CD4-positive, alpha-beta memory T cell (primary cell): ENCODE measurements around the gene RHO. TPM values are rescaled to one million over a fixed set of nuclear protein-coding genes. Genes with fewer than 3 reads are reported as not detected.

Experiments used
- CTCF ChIA-PET: fragments of 350-600 bp; sonication (Branson Sonifier 250); formaldehyde crosslinking; loops from one replicate; lab custom pipeline; 2021; ENCODE audit warnings: inconsistent platforms; ENCODE audit not compliant: partially characterized antibody; lab: Charles Lee
- POLR2A ChIA-PET: fragments of 350-600 bp; sonication (Branson Sonifier 250); formaldehyde crosslinking; loops from one replicate; lab custom pipeline; 2021; ENCODE audit not compliant: partially characterized antibody; lab: Charles Lee
- DNase-seq, 5 donors: peaks; one replicate each; pipeline versions ENCODE4 v3.0.0 to v3.0.0-alpha.2; 2020 to 2022; ENCODE audit warnings: mixed read lengths in 1 of 5
- H3K27ac ChIP-seq: one replicate; pipeline ENCODE4 v1.7.0; 2013; ENCODE audit warnings: low read depth, low read length
- H3K27me3 ChIP-seq: 2 replicates; pipeline ENCODE4 v1.7.0; 2013; ENCODE audit warnings: mild to moderate bottlenecking, low read length, moderate library complexity; ENCODE audit not compliant: insufficient read depth
- H3K36me3 ChIP-seq: 2 replicates; pipeline ENCODE4 v1.7.0; 2013; ENCODE audit warnings: mild to moderate bottlenecking, low read length, moderate library complexity; ENCODE audit not compliant: insufficient read depth
- H3K4me1 ChIP-seq: 2 replicates; pipeline ENCODE4 v1.7.0; 2013; ENCODE audit warnings: mild to moderate bottlenecking, low read length, moderate library complexity; ENCODE audit not compliant: insufficient read depth
- H3K4me3 ChIP-seq, 2 donors: one replicate each; pipeline ENCODE4 v1.7.0; 2013; ENCODE audit warnings: low read length in 2 of 2, mild to moderate bottlenecking in 1 of 2
- H3K9me3 ChIP-seq, 2 donors: one replicate each; pipeline ENCODE4 v1.7.0; 2013; ENCODE audit warnings: low read length in 2 of 2, control low read depth in 1 of 2; ENCODE audit not compliant: control insufficient read depth in 1 of 2
- H3K27ac Mint-ChIP-seq, 7 donors: one replicate each; pipeline ENCODE4 v1.8.0; 2020 to 2021; ENCODE audit warnings: mixed read lengths in 7 of 7, mild to moderate bottlenecking in 6 of 7, inconsistent platforms in 3 of 7, moderate library complexity in 3 of 7
- H3K27me3 Mint-ChIP-seq, 2 donors: one replicate each; pipeline ENCODE4 v1.8.0; 2020 to 2021; ENCODE audit warnings: mixed read lengths in 2 of 2
- H3K36me3 Mint-ChIP-seq, 2 donors: one replicate each; pipeline ENCODE4 v1.8.0; 2020 to 2021; ENCODE audit warnings: mixed read lengths in 2 of 2, inconsistent platforms in 1 of 2, mild to moderate bottlenecking in 1 of 2
- H3K4me1 Mint-ChIP-seq, 4 donors: one replicate each; pipeline ENCODE4 v1.8.0; 2020 to 2021; ENCODE audit warnings: mixed read lengths in 4 of 4, mild to moderate bottlenecking in 1 of 4
- H3K4me3 Mint-ChIP-seq, 8 donors: one replicate each; pipeline ENCODE4 v1.8.0; 2020 to 2021; ENCODE audit warnings: mixed read lengths in 8 of 8, mild to moderate bottlenecking in 7 of 8, moderate library complexity in 6 of 8, inconsistent platforms in 3 of 8
- H3K9me3 Mint-ChIP-seq, 8 donors: one replicate each; pipeline ENCODE4 v1.8.0; 2020 to 2021; ENCODE audit warnings: mixed read lengths in 8 of 8, mild to moderate bottlenecking in 5 of 8, inconsistent platforms in 3 of 8, moderate library complexity in 1 of 8
- intact Hi-C: fragments of 100-400 bp; cut with micrococcal nuclease; formaldehyde crosslinking; loops from one replicate; pipeline ENCODE4 v1.15.1; 2023
- polyA plus RNA-seq, 2 donors: library from polyadenylated mRNA; unstranded; fragments of 300-500 nt; fragmentation: Illumina TruSeq; gene quantifications; one replicate each; pipeline ENCODE4 v1.2.3, GENCODE V29; 2021
- total RNA-seq, 2 experiments: library from RNA; stranded (reverse); gene quantifications; one replicate each; pipeline ENCODE4 v1.2.3, GENCODE V29; 2021

RHO gene
- total and polyA plus RNA-seq, 4 experiments from 2014 or later: not detected

DNA sequence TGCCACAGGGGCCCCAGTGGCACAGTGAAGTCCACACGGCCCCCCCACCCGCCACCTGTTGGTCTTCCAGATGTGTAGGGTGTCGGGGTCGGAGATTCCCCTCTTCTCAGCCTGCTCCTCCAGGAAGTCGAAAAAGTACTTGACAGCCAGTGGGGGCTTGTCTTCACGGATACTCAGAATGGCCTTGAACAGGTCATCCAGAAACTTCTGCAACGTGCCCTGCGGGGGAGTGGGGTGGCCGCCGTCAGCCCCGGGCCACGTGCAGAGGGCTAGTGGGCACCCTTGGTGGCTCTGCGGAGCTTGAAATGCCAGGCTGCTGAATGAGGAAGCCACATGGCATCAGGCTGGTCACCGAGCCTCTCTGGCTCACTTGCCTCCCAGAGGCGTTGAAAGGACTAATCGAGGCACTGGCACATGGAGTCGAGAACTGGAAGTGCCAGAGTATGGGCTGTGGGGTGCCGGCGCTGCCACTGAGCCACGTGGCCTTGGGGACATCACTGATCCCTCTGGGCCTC, 31.2 kb downstream of the RHO start:
- ChIA-PET POLR2A (interaction anchor here (1.0 to 2.8 kb wide), 2 partner anchors 11 to 17 kb away, joined by 3 to 16 read pairs; no protein-coding TSS in a partner anchor), CTCF (no interaction called here)
- Mint-ChIP-seq H3K27ac (no peak overlapping the region), H3K9me3 (no peaks in the 10 kb centered on the region), H3K4me1 (peaks cover 2 to 17% (median 7%) of the 10 kb centered on the region in 4 donors), H3K4me3 (no peak overlapping the region), H3K36me3 (peaks cover 0 to 5% of the 10 kb centered on the region in 2 donors), H3K27me3 (peaks cover 0 to 1% of the 10 kb centered on the region in 2 donors)
- intact Hi-C loops: loop anchor here (10.0 kb wide), 1 partner anchor 45 kb away; the partner anchor contains the start of gene PLXND1
- no peaks in the 10 kb centered on the region for H3K27me3 ChIP-seq
- H3K27ac ChIP-seq: no peak overlapping the region
- no peaks in the 10 kb centered on the region for H3K9me3 ChIP-seq
- no peaks in the 10 kb centered on the region for H3K36me3 ChIP-seq
- peaks cover under 1% of the 10 kb centered on the region for H3K4me1 ChIP-seq
- DNase-seq: no peak
- no peak overlapping the region for H3K4me3 ChIP-seq

GRCh38 chr3:129560269-129560787, 31.9 kb downstream of the RHO start:
- Histone ChIP-seq H3K27ac (no peak overlapping the region), H3K4me3 (no peak overlapping the region), H3K4me1 (no peaks in the 10 kb centered on the region), H3K36me3 (no peaks in the 10 kb centered on the region), H3K27me3 (no peaks in the 10 kb centered on the region), H3K9me3 (no peaks in the 10 kb centered on the region)
- CTCF ChIA-PET: no interaction called here
- peak overlapping the region in 4 of 7 donors; percentile 1 to 86 (median 40) for H3K27ac Mint-ChIP-seq
- no peak overlapping the region for H3K4me3 Mint-ChIP-seq
- peaks cover 2 to 13% (median 4%) of the 10 kb centered on the region in 4 donors for H3K4me1 Mint-ChIP-seq
- H3K27me3 Mint-ChIP-seq: peaks cover 0 to 1% of the 10 kb centered on the region in 2 donors
- DNase-seq: no peak
- peaks cover 0 to 5% of the 10 kb centered on the region in 2 donors for H3K36me3 Mint-ChIP-seq
- intact Hi-C loops: no loop called here
- no peaks in the 10 kb centered on the region for H3K9me3 Mint-ChIP-seq
- POLR2A ChIA-PET: interaction anchor here (2.1 kb wide), 1 partner anchor 45 kb away, joined by 5 read pairs; no protein-coding TSS in a partner anchor

DNA sequence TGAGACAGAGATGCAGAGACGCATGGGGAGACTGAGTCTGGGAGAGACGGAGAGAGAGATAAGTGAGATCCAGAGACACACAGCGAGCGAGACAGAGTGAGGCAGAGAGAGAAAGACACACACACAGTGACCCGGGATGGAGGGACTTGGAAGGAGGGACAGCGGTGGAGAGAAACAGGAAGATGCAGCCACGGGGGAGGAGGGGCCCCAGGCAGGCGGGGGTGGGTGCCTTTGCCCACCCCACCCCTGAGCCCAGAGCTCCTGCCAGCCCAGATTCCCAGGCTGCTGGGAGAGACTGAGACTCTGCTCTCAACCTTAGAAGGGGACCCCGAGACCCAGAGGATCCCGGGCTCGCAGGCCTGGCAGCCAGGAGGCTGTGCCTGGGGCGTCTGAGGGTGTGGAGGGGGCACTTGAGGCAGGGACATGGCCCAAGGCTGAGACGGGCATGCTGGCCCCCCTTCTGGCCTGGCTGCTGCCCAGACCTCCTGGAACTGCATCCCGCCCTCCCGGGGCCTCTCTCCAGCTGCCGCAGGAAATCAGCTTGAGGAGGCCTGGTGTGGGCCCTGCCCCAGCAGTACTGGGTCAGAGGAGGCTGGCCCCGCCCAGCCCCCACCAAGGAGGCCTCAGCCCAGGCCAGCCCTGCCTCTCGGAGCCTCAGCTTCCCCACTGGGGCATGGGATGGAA, 32.6 kb downstream of the RHO start:
- Histone ChIP-seq H3K27ac (no peak overlapping the region), H3K27me3 (no peaks in the 10 kb centered on the region), H3K9me3 (no peaks in the 10 kb centered on the region), H3K4me1 (no peaks in the 10 kb centered on the region), H3K4me3 (no peak overlapping the region), H3K36me3 (no peaks in the 10 kb centered on the region)
- intact Hi-C loops: no loop called here
- CTCF ChIA-PET: no interaction called here
- Mint-ChIP-seq H3K4me1 (peaks cover 2 to 13% (median 4%) of the 10 kb centered on the region in 4 donors), H3K27me3 (peaks cover 0 to 1% of the 10 kb centered on the region in 2 donors), H3K4me3 (peak overlapping the region in 1 of 8 donors; percentile 48), H3K27ac (peak overlapping the region in 3 of 7 donors; percentile 1 to 86 (median 72)), H3K9me3 (no peaks in the 10 kb centered on the region), H3K36me3 (peaks cover 0 to 5% of the 10 kb centered on the region in 2 donors)
- DNase-seq: no peak
- POLR2A ChIA-PET: interaction anchor here (1.3 to 2.1 kb wide), 2 partner anchors 16 to 45 kb away, joined by 5 read pairs; no protein-coding TSS in a partner anchor

DNA sequence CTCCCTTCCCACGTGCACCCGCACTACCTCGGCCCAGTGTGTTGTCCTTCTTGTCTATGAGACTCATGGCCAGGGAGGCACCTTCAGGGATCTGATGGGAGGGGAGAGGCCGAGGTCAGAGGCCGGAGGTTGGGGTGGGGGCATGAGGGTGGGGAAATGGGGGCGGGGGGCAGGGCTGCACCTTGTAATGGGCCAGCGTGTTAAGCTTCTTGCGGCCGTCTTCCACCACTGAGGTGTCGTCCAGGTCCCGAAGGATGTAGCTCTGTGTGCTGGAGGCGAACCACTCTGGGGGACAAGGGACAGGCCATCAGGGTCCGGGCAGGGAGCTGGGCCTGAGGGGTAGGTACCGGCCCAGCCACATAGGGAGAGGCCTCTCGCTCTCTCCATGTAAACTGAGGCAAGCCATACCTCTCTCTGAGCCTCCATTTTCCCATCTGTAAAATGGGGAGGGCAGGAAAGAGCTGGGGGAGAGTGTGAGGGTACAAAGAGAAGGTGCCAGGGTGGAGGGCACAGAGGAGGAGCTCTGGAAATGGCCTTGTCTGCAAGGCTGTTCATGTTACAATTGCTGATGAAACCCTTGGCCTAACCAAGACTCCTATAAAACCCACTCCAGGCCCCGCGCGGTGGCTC, 33.3 kb downstream of the RHO start:
- Histone ChIP-seq H3K9me3 (no peaks in the 10 kb centered on the region), H3K4me1 (no peaks in the 10 kb centered on the region), H3K4me3 (no peak overlapping the region), H3K27me3 (no peaks in the 10 kb centered on the region), H3K36me3 (no peaks in the 10 kb centered on the region), H3K27ac (no peak overlapping the region)
- peaks cover 0 to 1% of the 10 kb centered on the region in 2 donors for H3K27me3 Mint-ChIP-seq
- intact Hi-C loops: no loop called here
- H3K27ac Mint-ChIP-seq: no peak overlapping the region
- CTCF ChIA-PET: interaction anchor here (0.5 kb wide), 1 partner anchor 78 kb away, joined by 3 read pairs; no protein-coding TSS in a partner anchor
- POLR2A ChIA-PET: interaction anchor here (1.3 to 2.1 kb wide), 2 partner anchors 15 to 44 kb away, joined by 5 read pairs; no protein-coding TSS in a partner anchor
- no peak for DNase-seq
- H3K9me3 Mint-ChIP-seq: no peaks in the 10 kb centered on the region
- no peak overlapping the region for H3K4me3 Mint-ChIP-seq
- H3K36me3 Mint-ChIP-seq: peaks cover 2 to 5% of the 10 kb centered on the region in 2 donors
- peaks cover 2 to 13% (median 4%) of the 10 kb centered on the region in 4 donors for H3K4me1 Mint-ChIP-seq

DNA sequence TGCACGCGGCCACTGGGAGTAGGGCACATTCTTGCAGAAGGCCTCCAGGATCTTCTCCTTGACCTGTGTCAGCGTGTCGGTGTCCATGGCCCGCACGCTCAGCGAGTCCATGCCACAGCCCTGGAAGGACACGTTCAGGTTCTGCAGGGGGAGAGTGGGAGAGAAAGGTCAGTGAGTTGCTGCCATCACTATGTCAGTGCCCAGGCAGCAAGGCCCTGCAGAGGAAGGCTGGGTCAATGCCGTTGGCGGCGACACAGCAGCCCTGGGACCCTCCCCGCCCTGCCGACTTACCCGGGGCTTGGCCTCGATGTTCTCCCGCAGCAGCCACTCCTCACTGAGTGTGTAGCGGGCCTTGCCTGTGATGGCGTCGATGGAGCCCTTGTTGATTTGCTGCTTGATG, 34.4 kb downstream of the RHO start:
- Mint-ChIP-seq H3K36me3 (peaks cover 3 to 5% of the 10 kb centered on the region in 2 donors), H3K9me3 (no peaks in the 10 kb centered on the region), H3K4me1 (peaks cover 2 to 12% (median 3%) of the 10 kb centered on the region in 4 donors), H3K4me3 (no peak overlapping the region), H3K27me3 (peaks cover 0 to 1% of the 10 kb centered on the region in 2 donors), H3K27ac (peak overlapping the region in 1 of 7 donors; percentile 24)
- no peak for DNase-seq
- H3K27ac ChIP-seq: no peak overlapping the region
- H3K9me3 ChIP-seq: no peaks in the 10 kb centered on the region
- intact Hi-C loops: no loop called here
- ChIA-PET CTCF (no interaction called here), POLR2A (no interaction called here)
- no peaks in the 10 kb centered on the region for H3K4me1 ChIP-seq
- H3K36me3 ChIP-seq: no peaks in the 10 kb centered on the region
- no peaks in the 10 kb centered on the region for H3K27me3 ChIP-seq
- H3K4me3 ChIP-seq: no peak overlapping the region

DNA sequence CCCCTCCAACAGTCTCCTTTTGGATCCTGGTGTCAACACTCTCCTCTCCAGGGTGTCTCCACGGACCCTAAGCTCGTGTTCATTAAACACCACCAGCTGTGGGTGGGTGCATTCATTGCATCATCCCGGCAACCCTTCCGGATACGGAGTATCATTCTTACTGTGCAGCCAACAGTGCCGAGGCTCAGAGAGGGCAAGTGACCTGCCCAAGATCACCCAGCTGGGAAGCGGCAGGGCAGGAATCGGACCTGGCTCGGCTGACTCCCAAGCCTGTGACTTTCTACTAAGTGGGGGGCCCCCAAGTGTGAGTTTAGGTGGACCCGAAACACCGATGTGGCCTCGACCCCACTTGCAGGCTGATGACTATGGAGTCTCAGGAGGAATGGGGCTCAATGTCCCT, 34.9 kb downstream of the RHO start:
- Histone ChIP-seq H3K4me1 (no peaks in the 10 kb centered on the region), H3K27me3 (no peaks in the 10 kb centered on the region), H3K9me3 (no peaks in the 10 kb centered on the region), H3K4me3 (no peak overlapping the region), H3K36me3 (no peaks in the 10 kb centered on the region), H3K27ac (no peak overlapping the region)
- H3K4me1 Mint-ChIP-seq: peaks cover 1 to 11% (median 2%) of the 10 kb centered on the region in 4 donors
- ChIA-PET CTCF (interaction anchor here (0.8 to 1.4 kb wide), 2 partner anchors 11 to 14 kb away, joined by 3 read pairs; no protein-coding TSS in a partner anchor), POLR2A (no interaction called here)
- no peak for DNase-seq
- no peaks in the 10 kb centered on the region for H3K9me3 Mint-ChIP-seq
- H3K4me3 Mint-ChIP-seq: no peak overlapping the region
- peaks cover 0 to 1% of the 10 kb centered on the region in 2 donors for H3K27me3 Mint-ChIP-seq
- H3K27ac Mint-ChIP-seq: no peak overlapping the region
- H3K36me3 Mint-ChIP-seq: peaks cover 3 to 5% of the 10 kb centered on the region in 2 donors
- intact Hi-C loops: no loop called here
